ENCODE data around the gene FAM186B.

FAM186B gene

DNA sequence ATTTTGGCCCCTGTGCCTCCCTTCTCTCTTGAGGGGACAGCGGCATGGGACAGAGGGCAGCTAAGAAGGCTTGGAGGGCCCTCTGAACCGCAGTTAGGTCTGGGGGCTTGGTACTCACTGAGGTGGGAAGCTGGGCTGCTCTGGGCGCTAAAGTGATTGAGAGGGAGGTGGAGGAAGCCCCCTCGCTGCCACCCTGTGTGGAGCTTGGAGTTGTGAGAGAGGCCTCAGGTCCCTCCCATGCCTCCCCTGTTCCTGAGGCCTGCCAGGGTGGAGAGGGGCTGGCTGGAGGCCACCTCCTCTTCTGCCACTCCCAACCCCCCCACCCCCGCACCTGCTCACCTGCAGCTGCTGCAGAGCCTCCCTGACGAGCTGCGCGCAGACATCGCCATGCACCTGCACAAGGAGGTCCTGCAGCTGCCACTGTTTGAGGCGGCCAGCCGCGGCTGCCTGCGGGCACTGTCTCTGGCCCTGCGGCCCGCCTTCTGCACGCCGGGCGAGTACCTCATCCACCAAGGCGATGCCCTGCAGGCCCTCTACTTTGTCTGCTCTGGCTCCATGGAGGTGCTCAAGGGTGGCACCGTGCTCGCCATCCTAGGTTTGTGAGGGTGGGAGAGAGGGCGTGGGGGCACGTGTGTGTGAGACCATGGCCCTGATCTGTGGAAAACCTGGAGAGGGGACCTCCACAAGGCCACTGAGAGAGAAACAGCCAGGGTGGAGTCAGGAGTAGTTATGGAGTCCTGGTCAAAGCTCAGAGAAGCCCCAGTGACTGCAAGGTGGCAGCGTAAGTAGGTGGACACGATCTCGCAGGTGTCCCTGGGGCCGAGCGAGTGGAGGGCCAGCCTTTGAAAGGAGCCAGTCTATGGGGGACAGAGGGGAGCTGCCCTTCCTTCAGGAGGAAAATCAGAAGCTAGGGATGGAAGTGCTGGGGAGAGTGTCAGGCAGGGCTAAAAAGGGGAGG, 55.4 kb downstream of the FAM186B start:
- DNase-seq: no peak

DNA sequence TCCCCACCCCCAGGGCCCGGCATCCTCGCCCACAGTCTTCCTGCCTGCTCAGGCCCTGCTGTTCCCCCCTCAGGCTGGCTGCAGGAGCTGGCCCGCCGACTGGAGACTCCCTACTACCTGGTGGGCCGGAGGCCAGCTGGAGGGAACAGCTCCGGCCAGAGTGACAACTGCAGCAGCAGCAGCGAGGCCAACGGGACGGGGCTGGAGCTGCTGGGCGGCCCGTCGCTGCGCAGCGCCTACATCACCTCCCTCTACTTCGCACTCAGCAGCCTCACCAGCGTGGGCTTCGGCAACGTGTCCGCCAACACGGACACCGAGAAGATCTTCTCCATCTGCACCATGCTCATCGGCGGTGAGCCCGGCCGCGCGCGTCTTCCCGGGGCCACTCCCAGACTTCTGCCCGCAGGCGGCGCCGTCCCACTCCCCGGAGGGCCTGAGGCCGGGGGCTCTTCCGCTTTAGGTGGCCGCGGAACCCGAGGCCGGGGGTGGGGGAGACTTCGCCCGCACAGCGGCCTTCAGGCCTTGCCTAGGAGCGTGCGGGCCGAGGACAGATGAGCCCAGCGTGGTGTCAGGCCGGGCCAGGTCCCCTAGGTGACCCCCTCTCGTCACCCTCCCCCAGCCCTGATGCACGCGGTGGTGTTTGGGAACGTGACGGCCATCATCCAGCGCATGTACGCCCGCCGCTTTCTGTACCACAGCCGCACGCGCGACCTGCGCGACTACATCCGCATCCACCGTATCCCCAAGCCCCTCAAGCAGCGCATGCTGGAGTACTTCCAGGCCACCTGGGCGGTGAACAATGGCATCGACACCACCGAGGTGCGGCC, 56.4 kb downstream of the FAM186B start:
- DNase-seq: peak; percentile 44

DNA sequence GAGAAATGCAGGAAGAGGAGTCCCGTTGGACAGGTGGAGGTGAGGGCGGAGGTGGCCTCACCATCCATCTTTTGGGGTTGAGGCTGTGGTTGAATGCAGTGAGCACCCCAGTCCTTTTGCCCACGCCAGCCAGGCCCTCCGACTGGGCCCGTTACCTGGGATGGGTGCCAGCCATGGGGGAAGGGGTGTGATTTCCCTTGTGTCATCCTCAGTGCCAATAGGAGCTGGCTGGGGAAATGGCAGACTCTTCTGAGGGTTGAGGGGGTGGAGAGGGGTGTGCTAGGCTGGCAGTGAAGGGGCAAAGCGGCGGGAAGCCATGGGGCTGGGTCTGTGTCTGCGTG, 57.0 kb downstream of the FAM186B start:
- DNase-seq: no peak

DNA sequence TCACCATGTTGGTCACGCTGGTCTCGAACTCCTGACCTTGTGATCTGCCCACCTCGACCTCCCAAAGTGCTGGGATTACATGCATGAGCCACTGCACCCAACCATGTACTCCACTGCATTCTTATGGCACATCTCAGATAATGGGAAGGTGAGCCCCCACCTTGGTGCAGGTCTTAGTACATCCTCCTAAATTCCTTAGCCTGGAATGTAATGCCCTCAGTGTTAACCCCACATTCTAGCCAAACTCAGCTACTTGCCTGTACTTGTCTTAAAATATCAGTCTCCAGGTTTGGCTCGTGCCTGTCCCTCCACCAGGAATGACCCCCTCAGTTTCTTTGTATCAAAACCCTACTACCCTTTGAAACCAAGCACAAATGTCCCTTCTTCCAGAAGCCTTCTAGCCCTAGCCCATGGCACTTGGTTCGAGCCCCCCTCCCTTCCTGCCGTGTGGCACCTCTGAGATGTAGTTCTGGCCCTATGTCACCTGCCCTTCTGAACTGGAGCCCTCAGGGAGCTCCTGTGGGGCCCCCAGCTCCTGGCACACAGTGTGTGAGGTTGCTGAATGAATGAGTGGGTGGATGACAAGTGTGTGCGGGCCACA, 58.2 kb downstream of the FAM186B start:
- no peak for DNase-seq

DNA sequence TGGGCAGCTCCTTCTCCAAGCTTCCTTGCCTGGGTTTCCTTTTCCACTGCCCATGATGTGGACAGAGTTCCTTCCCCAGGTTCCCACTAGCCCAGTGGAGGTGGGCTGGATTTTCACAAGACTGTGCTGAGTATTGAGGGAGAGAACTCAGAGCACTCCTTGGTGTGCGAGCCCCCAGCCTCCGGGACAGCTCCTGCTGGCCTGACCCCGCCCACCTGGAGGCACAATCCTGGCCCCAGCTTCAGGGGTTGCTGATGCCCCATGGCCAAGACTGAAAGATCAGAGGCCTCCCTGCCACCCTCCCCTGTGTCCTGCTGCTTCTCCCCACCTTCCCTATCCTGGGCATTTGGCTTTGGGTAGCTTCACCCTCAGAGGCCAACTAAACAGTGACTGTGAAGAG, 59.0 kb downstream of the FAM186B start:
- DNase-seq: no peak

DNA sequence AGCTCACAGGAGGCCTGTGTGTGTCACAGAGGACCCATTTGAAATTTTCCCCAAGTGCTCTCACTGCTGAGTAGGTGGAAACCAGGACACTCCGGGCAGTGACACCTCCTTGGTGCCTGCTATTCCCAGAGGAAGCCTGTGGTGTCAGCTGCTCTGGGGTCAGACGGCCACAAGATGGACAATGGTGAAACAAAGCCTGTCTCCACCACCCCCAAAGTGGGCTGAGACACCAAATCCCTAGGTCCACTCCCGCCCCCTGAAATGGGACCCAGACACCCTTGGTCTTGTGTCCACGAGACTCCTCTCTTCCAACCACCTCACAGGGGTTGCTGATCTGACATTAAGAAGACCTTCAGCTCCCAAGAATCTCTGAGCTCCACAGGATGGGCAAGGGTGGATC, 59.6 kb downstream of the FAM186B start:
- DNase-seq: no peak

DNA sequence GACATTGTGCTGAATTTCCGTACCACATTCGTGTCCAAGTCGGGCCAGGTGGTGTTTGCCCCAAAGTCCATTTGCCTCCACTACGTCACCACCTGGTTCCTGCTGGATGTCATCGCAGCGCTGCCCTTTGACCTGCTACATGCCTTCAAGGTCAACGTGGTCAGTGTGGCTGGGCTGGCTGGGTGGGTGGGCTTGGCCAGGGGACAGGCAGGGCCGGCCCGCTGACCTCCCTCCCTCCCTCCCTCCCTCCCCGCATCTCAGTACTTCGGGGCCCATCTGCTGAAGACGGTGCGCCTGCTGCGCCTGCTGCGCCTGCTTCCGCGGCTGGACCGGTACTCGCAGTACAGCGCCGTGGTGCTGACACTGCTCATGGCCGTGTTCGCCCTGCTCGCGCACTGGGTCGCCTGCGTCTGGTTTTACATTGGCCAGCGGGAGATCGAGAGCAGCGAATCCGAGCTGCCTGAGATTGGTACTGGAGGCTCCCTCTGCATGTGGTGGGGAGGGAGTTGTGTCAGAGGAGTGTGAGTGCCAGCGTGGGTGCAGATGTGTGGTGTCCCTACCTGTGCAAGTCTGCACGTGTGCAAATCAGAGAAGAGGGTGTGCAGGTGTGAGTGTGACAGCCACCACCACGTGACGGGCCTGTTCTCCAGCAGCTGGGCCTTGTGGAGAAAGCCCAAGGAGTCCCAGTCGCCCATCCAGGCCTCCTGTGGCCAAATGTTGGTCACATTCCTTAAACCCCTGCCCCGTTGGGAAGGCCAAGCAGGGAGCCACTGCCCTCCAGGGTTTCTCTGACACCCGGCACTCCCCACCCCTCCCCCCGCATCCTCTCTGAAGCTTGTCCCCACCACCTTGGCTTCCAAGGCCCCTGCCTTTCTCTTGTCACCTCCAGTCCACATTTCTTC, 61.3 kb downstream of the FAM186B start:
- DNase-seq: no peak

DNA sequence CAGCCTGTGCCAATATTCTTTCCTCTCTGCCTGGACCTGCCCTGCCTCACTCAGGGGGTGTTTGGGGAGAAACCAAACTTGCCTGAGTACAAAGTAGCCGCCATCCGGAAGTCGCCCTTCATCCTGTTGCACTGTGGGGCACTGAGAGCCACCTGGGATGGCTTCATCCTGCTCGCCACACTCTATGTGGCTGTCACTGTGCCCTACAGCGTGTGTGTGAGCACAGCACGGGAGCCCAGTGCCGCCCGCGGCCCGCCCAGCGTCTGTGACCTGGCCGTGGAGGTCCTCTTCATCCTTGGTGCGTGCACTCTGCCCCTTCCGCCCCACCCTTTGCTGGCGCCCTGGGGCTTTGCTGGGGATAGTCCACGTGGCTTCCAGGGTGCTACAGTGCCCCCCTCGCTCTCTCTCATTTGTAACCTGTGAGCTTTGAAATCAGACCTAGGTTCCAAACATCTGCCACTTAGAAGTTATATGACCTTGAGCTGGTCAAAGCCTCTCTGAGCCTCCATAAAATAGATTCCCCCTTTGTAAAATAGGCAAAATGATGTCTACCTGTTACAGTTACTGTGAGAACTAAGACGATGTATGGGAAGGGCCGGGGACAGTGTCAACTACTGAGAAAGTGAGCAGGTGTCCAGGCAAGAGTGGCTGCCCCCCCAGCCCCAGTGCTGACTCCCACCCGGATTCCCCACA, 62.1 kb downstream of the FAM186B start:
- no peak for DNase-seq

DNA sequence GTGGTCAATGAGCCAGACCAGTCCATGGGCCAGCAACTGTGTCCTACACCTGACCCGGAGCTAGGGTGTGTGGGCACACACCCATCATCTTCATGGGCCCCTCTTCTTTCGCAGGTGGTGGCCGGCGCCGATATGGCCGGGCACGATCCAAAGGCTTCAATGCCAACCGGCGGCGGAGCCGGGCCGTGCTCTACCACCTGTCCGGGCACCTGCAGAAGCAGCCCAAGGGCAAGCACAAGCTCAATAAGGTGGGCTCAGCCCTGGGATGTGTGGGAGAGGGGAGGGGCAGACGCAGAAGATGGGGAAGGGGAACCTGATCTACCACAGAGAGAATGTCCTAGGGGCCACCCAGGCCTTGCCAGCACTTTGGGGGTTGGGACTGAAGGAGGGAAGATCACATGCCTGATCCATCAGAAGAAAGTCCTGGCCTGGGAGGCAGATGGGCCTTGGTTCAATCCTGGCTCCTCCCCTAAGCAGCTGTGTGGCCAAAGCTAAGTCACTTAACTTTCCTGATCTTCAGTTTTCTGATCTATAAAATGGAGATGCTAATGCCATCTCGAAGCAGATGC, 62.8 kb downstream of the FAM186B start:
- no peak for DNase-seq

DNA sequence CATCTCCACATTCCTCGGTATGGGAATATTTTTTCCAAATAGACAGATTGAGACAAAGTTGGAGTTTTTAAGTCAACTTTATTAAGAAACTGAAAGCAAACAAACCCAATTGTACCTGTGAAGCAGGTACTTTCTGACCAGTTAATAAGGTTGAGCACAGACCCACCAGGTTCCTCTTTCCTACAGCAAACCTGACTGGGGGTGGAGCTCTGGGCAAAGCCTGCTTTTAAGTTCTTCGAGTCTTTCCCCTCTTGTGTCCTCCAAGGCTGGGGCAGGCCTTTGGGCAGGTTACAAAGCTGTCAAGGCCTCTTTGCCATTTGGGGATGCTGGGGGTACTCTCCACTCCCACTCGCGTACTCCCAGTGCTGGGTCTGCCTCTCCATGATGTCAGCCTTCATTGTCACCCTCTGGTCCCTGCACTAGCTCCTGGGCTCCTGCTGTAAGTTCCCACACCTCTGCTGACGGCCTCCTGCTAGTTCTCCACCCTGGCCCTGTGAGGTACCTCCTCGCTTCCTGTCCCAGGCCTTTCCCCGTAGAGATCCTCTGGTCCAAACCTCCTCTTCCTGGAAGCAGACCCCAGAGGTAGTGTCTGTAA, 63.4 kb downstream of the FAM186B start:
- no peak for DNase-seq

DNA sequence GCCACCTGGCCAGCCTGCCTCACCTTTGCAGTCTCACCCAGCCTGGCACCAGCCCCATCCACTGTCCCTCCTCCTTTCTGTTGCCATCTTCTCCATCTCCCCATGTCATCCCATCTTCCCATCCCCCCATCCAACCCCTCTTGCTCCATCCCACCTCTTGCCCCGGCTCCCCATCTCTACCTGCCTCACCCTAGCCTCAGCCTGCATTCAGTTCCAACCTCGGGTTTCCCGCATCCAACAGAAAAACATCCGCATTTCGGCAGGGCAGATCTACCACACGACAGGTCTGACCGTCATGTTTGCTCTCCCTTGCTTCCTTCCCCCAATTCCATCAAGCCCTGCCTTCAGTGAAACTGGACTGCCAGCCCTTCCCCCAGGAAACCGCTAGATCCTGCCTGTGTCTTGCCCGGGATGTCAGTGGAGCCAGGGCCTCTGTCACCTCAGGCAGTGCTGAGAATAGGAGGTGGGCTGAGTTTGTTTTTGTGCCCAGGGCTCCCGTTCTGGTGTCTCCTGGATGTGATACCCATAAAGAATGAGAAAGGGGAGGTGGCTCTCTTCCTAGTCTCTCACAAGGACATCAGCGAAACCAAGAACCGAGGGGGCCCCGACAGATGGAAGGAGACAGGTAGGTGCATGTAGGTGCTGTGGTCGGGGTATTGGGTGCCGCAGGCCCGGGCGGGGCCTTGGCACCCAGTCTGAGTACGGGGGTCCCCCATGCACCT, 64.1 kb downstream of the FAM186B start:
- DNase-seq: no peak

DNA sequence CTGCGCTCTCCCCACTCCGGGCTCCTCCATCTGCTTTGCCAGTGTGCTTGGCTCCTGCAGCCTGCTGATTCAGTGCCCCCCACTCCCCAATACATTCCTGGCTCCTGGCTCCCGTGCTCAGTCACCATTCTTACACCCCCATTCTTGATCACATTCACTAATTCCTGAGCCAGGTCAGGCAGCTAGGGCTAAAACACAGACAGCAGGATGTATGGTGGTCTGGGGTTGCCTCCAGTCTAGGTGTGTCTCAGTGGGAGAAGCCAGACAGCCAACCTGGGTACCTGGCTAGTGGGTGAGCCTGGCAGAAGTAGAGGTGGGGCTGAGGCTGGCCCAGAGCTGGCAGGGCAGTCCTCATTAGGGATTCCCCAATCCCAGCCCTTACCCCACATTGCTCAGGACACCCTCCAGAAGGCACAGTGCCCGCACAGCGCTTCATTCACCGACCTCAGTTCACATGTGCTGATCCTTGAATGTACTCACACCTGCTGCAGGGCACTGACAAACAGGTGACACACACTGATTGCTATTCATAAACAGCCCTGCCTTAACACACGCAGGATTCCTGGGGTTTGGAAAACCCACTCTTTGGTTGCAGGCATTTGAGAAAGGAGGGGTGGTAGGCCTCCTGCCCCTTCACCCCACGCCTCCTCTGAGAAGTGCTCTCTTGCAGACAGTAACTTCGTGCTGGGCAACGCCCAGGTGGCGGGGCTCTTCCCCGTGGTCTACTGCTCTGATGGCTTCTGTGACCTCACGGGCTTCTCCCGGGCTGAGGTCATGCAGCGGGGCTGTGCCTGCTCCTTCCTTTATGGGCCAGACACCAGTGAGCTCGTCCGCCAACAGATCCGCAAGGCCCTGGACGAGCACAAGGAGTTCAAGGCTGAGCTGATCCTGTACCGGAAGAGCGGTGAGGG, 65.0 kb downstream of the FAM186B start:
- no peak for DNase-seq

DNA sequence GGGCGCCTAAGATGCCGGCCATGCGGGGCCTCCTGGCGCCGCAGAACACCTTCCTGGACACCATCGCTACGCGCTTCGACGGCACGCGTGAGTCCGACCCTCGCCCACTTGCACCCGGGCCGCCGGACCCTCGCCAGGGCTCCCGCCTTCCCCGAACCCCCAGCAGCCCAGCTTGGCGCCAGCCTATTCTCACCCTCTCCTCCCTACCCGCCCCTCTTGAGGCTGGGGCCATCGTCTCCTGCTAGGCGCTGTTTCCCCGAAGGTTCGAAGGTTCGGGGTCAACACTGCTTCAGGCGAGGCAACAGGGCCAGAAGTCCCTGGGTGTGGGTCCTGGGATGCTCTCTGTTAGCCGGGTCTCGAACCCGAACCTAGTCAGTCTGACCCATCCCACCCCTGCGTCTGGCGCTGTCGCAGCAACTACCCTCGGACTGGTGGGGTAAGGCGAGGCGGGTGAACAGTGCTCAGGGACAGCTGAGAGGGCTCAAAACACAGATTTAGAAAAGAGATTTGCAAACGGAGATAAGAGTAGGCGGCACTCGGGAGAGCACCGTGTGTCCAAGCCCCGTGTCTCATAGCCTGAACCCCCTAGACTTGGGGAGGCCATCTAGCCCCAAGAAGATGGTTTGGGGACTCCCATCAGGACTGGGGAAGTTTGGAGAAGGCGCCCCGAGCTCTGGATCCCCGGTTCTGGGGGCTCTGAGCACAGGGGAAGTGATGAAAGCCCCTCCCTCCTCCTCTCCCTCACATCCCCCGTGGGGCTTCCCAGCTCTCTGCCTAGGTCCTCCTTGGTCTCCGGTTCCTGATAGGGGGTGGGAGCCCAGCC, 65.8 kb downstream of the FAM186B start:
- DNase-seq: no peak

DNA sequence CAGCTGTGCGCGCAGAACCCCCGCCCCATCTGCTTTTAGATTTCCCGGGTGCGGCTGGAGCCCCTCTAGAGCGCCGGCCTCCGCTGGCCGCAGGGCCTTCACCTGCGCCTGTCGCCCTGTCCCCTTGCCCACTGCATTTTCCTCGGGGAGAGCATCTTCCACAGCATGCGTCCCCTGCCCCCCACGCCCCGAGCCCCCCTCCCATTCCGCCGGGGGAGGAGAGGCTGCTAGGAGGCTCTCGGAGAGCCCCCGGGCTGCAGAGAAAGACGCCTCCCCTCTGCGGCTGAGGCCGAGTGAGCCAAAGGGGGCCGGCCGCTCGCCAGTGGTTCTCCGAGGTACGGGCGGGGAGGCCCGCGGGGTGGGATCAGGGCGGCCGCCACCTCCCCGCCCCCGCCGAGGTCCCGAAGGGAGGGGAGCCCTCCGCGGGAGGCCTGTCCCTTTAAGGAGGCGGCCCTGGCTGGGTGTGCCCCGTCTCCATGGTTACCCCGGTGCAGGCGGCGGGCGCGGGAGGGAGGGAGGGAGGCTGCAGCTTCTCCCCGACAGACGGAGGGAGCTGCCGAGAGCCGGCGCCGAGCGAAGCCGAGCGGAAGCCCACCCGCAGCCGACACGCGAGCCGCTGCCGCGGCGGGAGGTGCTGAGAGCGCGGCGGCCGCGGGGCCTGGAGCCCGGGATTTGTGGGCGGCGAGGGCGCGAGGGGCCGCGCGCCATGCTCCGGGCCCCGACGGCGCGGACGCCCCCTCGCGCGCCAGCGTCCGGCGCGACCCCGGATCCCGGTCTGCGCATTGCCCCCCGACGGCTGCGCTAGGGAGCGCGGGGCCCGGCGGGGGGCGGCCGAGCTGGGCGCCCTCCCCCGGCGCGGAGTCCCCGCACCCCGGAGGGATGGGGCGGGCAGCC, 66.7 kb downstream of the FAM186B start, which contains the start of gene KCNH3:
Gene KCNH3, plus strand, starts transcription at position 521 of the 894 bp plus-strand sequence. CDS start 387 bp downstream, outside the sequence.
- peak; percentile 89 for DNase-seq

DNA sequence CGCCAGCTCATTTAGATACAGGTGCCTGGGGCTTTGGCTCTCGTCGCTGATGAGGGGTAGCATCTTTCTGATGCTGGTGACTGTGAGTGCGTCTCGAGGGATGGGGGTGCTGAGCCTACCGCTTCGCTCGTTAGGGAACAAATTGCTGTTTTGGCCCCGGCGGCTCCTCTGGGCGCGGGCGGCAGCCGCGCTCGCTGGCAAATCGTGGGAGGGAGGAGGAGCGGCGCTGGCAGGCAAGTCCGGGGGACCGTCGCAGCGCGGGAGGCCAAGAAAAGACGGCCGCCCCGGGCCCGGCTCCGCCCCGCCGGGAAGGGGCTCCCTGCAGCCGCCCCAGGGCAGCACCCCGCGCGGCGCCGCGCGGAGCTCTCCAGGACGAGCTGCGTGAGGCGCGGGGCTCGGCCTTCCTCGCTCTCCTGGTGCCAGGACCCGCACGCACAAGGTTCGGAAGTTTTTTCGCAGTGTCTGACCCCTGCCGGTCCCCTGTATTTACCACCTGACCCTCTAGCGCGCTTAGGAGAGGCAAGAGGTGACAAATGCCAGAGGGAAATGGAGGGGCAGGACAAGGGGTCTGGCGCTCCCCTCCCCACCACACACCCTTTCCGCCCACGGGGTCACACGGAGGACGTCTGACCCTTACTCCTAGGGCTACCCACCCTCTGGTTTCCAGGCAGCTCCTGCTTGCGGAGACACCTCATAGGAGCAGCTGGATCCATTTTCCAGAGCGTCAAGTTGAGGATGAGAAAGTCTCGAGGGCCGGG, 67.5 kb downstream of the FAM186B start:
- peak; percentile 52 for DNase-seq
